Measurements from ENCODE around the gene FAT1.

- no peak for TF ChIP-seq EZH2phosphoT487 (IDR thresholded peaks at IDR 0.05; ENCODE audit: low read length)
- TF ChIP-seq EZH2 (optimal IDR thresholded peaks at IDR 0.05; ENCODE audit: low read depth, low read length) = no peak
- TF ChIP-seq, protein P1, sequence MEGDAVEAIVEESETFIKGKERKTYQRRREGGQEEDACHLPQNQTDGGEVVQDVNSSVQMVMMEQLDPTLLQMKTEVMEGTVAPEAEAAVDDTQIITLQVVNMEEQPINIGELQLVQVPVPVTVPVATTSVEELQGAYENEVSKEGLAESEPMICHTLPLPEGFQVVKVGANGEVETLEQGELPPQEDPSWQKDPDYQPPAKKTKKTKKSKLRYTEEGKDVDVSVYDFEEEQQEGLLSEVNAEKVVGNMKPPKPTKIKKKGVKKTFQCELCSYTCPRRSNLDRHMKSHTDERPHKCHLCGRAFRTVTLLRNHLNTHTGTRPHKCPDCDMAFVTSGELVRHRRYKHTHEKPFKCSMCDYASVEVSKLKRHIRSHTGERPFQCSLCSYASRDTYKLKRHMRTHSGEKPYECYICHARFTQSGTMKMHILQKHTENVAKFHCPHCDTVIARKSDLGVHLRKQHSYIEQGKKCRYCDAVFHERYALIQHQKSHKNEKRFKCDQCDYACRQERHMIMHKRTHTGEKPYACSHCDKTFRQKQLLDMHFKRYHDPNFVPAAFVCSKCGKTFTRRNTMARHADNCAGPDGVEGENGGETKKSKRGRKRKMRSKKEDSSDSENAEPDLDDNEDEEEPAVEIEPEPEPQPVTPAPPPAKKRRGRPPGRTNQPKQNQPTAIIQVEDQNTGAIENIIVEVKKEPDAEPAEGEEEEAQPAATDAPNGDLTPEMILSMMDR (IDR thresholded peaks at IDR 0.05; ENCODE audit: low read length) = no peak
Measured at GRCh38 chr4:186698028-186698427, 25.6 kb downstream of the FAT1 start.
